SK-N-SH (cell line): ENCODE measurements around the gene MACROD1.

Experiments
- CTCF ChIP-seq: fragments of 200-600 bp; sonication (generic); IDR thresholded peaks from 2 replicates; pipeline ENCODE4 v1.6.1; 2017; ENCODE audit warnings: antibody characterized with exemption, mild to moderate bottlenecking, moderate library complexity
- EP300 ChIP-seq, 2 experiments: IDR thresholded peaks; 2 replicates each; pipeline versions ENCODE4 v1.4.0 to v1.6.1; 2012; ENCODE audit warnings: borderline replicate concordance in 1 of 2, low read depth in 1 of 2, low read length in 1 of 2
- EZH2phosphoT487 ChIP-seq: fragments of 200-600 bp; sonication (generic); IDR thresholded peaks from 2 replicates; pipeline ENCODE4 v1.6.1; 2017; ENCODE audit warnings: low read depth, mixed run types, mild to moderate bottlenecking, antibody characterized with exemption, moderate library complexity, borderline replicate concordance
- GATA2 ChIP-seq: sonication (generic); formaldehyde crosslinking; IDR thresholded peaks from 2 replicates; pipeline ENCODE4 v1.5.0; 2020; ENCODE audit warnings: mild to moderate bottlenecking, missing genetic modification reagents
- POLR2AphosphoS5 ChIP-seq: IDR thresholded peaks from 2 replicates; pipeline ENCODE4 v1.6.1; 2012; ENCODE audit warnings: low read depth, low read length
- REST ChIP-seq: IDR thresholded peaks from 2 replicates; pipeline ENCODE4 v1.6.1; 2012; ENCODE audit warnings: mild to moderate bottlenecking, low read depth, low read length, moderate library complexity
- SMC3 ChIP-seq: IDR thresholded peaks from 2 replicates; pipeline ENCODE4 v1.6.1; 2012; ENCODE audit warnings: low read depth, low read length, improper control_type of control experiment
- TAF1 ChIP-seq: IDR thresholded peaks from 2 replicates; pipeline ENCODE4 v1.6.1; 2012; ENCODE audit warnings: low read depth, mild to moderate bottlenecking, low read length, moderate library complexity, borderline replicate concordance
- USF2 ChIP-seq: fragments of 150-350 bp; IDR thresholded peaks from 2 replicates; pipeline ENCODE4 v1.6.1; 2017; ENCODE audit warnings: antibody characterized with exemption, low read length, low read depth, borderline replicate concordance

GRCh38 chr11:64000740-64001483, 165.0 kb downstream of the MACROD1 start:
- TF ChIP-seq EZH2phosphoT487 (no peak), USF2 (no peak), REST (no peak), TAF1 (no peak), SMC3 (no peak), EP300 (IDR thresholded peaks at IDR 0.05; ENCODE audit: borderline replicate concordance in 1 of 2, low read depth in 1 of 2, low read length in 1 of 2) (no peak), CTCF (no peak), POLR2AphosphoS5 (no peak), GATA2 (CRISPR knock-in tag) (no peak)
